ENCODE data around the gene WIPF2.
A peak's percentile ranks its signal among the peaks of the same experiment; 100 is the strongest.
"Not testable (repeated sequence)": the region's sequence is repeated elsewhere in the genome, so short reads cannot be mapped to it uniquely, and the experiment has no call there.

Gene WIPF2

DNA sequence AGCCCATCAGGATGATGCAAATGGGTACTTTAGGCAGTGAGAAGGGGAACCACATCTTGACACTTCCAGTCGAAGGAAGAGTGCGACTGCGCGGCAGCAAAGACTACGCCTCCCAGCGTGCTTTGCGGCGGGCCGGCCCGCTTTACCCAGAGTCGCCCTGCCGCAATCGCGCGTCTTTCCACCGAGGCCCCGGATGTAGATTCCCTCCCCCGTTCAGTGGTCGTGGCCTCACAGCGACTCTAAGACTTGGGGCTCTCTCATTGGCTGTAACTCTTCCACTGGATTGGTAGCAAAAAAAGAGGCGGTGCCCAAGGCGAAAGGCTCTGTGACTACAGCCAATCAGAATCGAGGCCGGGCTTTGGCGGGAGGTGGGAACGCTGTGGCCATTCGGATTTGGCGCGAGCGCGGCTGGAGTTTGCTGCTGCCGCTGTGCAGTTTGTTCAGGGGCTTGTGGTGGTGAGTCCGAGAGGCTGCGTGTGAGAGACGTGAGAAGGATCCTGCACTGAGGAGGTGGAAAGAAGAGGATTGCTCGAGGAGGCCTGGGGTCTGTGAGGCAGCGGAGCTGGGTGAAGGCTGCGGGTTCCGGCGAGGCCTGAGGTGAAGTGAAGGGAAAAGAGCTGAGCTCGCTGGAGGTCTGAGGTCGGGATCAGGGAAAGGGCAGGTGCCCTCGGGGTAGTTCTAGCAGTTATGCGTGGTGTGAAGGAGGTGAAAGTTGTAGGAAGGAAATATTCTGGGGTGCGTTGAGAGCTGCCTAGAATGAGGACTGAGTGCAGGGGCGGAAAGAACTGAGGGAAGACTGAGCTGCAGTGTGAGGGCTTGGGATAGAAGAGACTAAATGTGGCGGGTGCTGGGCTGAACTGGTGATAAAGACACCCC lies 68.6 kb downstream of the WIPF2 start, which contains the start of gene CDC6:
CDC6 (plus strand) TSS at position 386 of the 876 bp plus-strand sequence. CDS start 1,542 bp downstream, outside the sequence.
- peak within 1 kb of the TSS; percentile 92 for H3K4me3 ChIP-seq (ENCODE audit: low read length)
- peaks cover 4% of the 10 kb centered on the region for H3K4me1 ChIP-seq (ENCODE audit: control insufficient read depth, low read depth, low read length)
- H3K9me3 ChIP-seq (ENCODE audit: control insufficient read depth, low read depth, low read length) = no peaks in the 10 kb centered on the region
- no peaks in the 10 kb centered on the region for H3K27me3 ChIP-seq (ENCODE audit: control insufficient read depth, insufficient read depth, low read length)
- H3K27ac ChIP-seq (ENCODE audit: low read length) = peak within 1 kb of the TSS; percentile 87
- peak within 1 kb of the TSS; percentile 95 for H3K9ac ChIP-seq (ENCODE audit: low read length)
- H3K36me3 ChIP-seq (ENCODE audit: control insufficient read depth, low read depth, low read length) = peaks cover 26% of the 10 kb centered on the region

DNA sequence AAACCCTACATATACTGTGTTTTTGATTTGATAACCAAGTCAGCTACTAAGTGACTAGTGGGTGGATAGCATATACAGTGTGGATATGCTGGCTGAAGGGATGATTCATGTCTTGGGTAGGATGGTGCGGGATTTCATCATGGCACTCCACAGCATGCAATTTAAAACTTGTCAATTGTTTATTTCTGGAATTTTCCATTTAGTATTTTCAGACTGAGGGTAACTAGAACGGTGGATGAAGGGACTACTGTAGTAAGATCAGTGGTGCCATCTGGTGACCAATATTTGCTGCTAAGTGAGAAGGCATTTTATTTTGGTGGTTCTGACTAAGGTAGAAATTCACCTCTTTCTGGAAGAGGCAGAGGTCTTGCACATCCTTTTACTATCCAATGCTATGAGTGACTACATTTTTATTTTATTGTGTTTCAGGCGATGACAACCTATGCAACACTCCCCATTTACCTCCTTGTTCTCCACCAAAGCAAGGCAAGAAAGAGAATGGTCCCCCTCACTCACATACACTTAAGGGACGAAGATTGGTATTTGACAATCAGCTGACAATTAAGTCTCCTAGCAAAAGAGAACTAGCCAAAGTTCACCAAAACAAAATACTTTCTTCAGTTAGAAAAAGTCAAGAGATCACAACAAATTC lies 71.7 kb downstream of the WIPF2 start:
- Histone ChIP-seq H3K4me1 (ENCODE audit: control insufficient read depth, low read depth, low read length) (peaks cover 24% of the 10 kb centered on the region), H3K9me3 (ENCODE audit: control insufficient read depth, low read depth, low read length) (no peaks in the 10 kb centered on the region), H3K27ac (ENCODE audit: low read length) (no peak overlapping the region), H3K27me3 (ENCODE audit: control insufficient read depth, insufficient read depth, low read length) (no peaks in the 10 kb centered on the region), H3K4me3 (ENCODE audit: low read length) (no peak overlapping the region), H3K9ac (ENCODE audit: low read length) (no peak overlapping the region), H3K36me3 (ENCODE audit: control insufficient read depth, low read depth, low read length) (peaks cover 49% of the 10 kb centered on the region)

DNA sequence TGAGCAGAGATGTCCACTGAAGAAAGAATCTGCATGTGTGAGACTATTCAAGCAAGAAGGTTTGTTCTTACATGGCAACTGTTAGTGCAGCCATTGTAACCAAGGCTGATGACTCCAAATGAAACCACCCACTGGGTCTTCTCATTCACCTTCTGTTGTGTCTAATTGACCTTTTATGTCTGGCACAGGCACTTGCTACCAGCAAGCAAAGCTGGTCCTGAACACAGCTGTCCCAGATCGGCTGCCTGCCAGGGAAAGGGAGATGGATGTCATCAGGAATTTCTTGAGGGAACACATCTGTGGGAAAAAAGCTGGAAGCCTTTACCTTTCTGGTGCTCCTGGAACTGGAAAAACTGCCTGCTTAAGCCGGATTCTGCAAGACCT lies 72.2 kb downstream of the WIPF2 start:
- Histone ChIP-seq H3K27me3 (ENCODE audit: control insufficient read depth, insufficient read depth, low read length) (no peaks in the 10 kb centered on the region), H3K9ac (ENCODE audit: low read length) (no peak overlapping the region), H3K9me3 (ENCODE audit: control insufficient read depth, low read depth, low read length) (no peaks in the 10 kb centered on the region), H3K36me3 (ENCODE audit: control insufficient read depth, low read depth, low read length) (peaks cover 51% of the 10 kb centered on the region), H3K27ac (ENCODE audit: low read length) (no peak overlapping the region), H3K4me1 (ENCODE audit: control insufficient read depth, low read depth, low read length) (peaks cover 30% of the 10 kb centered on the region), H3K4me3 (ENCODE audit: low read length) (no peak overlapping the region)

DNA sequence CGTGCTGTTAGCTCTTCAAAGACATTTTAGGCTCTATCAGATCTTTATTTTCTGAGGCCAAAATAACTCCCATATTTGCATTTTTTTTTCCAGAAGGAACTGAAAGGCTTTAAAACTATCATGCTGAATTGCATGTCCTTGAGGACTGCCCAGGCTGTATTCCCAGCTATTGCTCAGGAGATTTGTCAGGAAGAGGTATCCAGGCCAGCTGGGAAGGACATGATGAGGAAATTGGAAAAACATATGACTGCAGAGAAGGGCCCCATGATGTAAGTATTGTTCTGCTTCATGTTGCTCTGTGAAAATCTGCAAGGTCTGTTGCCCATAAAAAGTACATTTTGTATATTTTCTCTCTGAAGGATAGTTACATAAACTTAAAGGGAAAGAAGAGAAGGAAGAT lies 74.3 kb downstream of the WIPF2 start:
- no peak overlapping the region for H3K4me3 ChIP-seq (ENCODE audit: low read length)
- H3K27me3 ChIP-seq (ENCODE audit: control insufficient read depth, insufficient read depth, low read length) = no peaks in the 10 kb centered on the region
- peaks cover 33% of the 10 kb centered on the region for H3K4me1 ChIP-seq (ENCODE audit: control insufficient read depth, low read depth, low read length)
- peaks cover 72% of the 10 kb centered on the region for H3K36me3 ChIP-seq (ENCODE audit: control insufficient read depth, low read depth, low read length)
- no peak overlapping the region for H3K27ac ChIP-seq (ENCODE audit: low read length)
- no peaks in the 10 kb centered on the region for H3K9me3 ChIP-seq (ENCODE audit: control insufficient read depth, low read depth, low read length)
- no peak overlapping the region for H3K9ac ChIP-seq (ENCODE audit: low read length)

DNA sequence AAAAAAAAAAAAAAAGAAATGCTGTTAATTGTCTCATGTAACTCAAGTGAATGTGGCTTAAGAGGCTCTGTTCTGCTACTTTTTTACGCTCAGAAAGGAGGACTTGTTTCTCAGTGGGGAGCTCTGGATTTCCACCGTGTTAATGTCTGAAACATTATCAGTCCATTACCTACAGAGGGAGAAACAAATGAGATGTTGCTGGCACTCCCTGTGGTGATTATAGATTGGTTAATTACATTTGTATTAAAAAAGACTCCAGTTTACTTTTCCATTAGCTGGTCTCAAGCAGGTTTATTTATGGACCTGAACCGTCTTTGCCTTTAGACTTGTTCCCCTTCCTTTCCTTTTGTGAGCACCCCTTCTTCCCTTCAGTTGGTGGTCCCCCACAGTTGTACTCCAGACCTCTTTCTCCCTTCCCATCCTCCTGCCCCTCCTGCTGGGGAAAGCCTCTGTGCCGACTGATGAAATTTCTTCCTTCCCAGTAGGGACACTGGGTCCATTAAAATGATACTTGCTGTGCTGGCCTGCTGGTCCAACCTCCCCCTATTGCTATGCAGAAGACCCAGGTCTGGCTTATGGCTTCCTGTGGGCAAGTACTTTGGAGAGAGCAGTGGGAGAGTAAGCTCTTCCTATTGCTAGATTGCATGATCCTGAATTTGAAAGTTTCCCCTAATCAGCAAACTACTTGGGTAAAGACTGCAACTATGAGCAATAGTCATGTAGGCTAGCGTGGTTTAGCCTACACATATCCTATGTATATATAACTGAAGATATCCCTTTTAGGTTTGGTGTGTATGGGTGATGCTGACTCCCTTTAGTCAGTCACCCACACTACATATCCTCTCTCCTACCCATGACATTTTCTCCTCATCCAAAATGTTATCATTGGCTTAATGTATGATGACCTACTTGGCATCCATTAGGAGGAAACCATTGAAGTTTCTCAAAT lies 76.7 kb downstream of the WIPF2 start:
- Histone ChIP-seq H3K9me3 (ENCODE audit: control insufficient read depth, low read depth, low read length) (no peaks in the 10 kb centered on the region), H3K36me3 (ENCODE audit: control insufficient read depth, low read depth, low read length) (peaks cover 85% of the 10 kb centered on the region), H3K4me1 (ENCODE audit: control insufficient read depth, low read depth, low read length) (peaks cover 33% of the 10 kb centered on the region), H3K9ac (ENCODE audit: low read length) (no peak overlapping the region), H3K27ac (ENCODE audit: low read length) (peak overlapping the region; percentile 1), H3K4me3 (ENCODE audit: low read length) (peak overlapping the region; percentile 20), H3K27me3 (ENCODE audit: control insufficient read depth, insufficient read depth, low read length) (no peaks in the 10 kb centered on the region)

DNA sequence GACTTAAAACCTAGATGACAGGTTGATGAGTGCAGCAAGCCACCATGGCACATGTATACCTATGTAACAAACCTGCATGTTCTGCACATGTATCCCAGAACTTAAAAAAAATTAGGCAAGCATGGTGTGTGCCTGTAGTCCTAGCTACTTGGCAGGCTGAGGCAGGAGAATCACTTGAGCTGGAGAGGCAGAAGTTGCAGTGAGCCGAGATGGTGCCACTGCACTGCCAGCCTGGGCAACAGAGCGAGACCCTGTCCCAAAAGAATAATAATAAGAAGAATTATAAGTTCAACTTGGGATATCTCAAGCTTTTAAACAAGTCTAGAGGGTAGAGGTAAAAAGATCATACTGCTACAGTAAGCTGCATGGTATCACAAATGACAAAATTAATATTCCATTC lies 78.4 kb downstream of the WIPF2 start:
- H3K4me1 ChIP-seq (ENCODE audit: control insufficient read depth, low read depth, low read length) = peaks cover 33% of the 10 kb centered on the region
- H3K27ac ChIP-seq (ENCODE audit: low read length) = no peak overlapping the region
- peaks cover 86% of the 10 kb centered on the region for H3K36me3 ChIP-seq (ENCODE audit: control insufficient read depth, low read depth, low read length)
- no peak overlapping the region for H3K9ac ChIP-seq (ENCODE audit: low read length)
- no peak overlapping the region for H3K4me3 ChIP-seq (ENCODE audit: low read length)
- H3K9me3 ChIP-seq (ENCODE audit: control insufficient read depth, low read depth, low read length) = no peaks in the 10 kb centered on the region
- no peaks in the 10 kb centered on the region for H3K27me3 ChIP-seq (ENCODE audit: control insufficient read depth, insufficient read depth, low read length)

DNA sequence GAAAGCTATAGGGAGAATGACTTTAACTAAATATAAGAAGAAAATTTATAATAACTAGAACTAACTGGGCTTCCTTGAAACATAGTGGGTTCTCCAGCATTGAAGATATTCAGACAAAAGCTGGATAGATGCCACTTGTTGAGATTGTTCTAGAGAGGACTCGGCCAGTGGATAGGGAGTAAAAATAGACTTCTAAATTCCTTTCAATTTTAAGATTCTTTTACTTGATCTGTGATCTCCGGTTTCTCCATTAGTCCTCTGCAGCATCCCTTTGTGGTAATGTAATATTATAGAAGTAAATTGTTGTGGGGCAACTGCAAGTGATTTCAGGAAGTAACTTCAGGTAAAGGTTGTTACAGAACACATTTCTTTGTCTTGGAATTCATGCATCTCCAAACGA lies 79.6 kb downstream of the WIPF2 start:
- no peak overlapping the region for H3K4me3 ChIP-seq (ENCODE audit: low read length)
- H3K4me1 ChIP-seq (ENCODE audit: control insufficient read depth, low read depth, low read length) = peaks cover 33% of the 10 kb centered on the region
- H3K27ac ChIP-seq (ENCODE audit: low read length) = no peak overlapping the region
- peaks cover 90% of the 10 kb centered on the region for H3K36me3 ChIP-seq (ENCODE audit: control insufficient read depth, low read depth, low read length)
- H3K9me3 ChIP-seq (ENCODE audit: control insufficient read depth, low read depth, low read length) = no peaks in the 10 kb centered on the region
- no peaks in the 10 kb centered on the region for H3K27me3 ChIP-seq (ENCODE audit: control insufficient read depth, insufficient read depth, low read length)
- no peak overlapping the region for H3K9ac ChIP-seq (ENCODE audit: low read length)

DNA sequence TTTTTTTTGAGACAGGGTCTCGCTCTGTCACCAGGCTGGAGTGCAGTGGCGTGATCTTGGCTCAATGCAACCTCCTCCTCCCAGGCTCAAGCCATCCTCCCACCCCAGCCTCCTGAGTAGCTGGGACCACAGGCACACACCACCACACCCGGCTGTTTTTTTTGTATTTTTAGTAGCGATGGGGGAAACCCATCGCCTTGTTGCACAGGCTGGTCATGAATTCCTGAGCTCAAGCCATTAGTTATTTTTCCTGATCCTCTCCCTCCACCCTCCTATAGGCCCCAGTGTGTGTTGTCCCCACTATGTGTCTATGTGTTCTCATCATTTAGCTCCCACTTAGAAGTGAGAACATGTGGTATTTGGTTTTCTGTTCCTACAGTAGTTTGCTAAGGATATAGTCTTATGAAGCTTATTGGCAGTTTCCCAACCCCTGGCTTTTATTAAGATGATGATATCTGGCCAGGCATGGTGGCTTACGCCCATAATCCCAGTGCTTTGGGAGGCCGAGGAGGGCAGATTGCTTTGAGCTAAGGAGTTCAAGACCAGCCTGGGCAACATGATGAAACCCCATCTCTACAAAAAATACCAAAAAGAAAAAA lies 80.2 kb downstream of the WIPF2 start:
- H3K9ac ChIP-seq (ENCODE audit: low read length); H3K27me3 ChIP-seq (ENCODE audit: control insufficient read depth, insufficient read depth, low read length): not testable (repeated sequence)
- peaks cover 90% of the 10 kb centered on the region for H3K36me3 ChIP-seq (ENCODE audit: control insufficient read depth, low read depth, low read length)

DNA sequence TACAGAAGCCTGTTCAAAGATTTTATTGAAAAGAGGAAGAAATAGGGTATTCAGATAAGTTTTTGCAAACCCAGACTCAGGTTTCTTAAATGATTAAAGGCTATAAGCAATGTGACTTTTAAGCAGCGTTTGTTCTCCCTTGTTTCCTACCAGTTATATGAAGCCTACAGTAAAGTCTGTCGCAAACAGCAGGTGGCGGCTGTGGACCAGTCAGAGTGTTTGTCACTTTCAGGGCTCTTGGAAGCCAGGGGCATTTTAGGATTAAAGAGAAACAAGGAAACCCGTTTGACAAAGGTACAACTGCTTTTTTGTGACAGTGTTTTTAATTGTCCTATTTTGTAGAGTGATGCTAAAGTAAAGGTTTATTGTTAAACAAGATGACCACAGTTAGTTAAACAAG lies 82.2 kb downstream of the WIPF2 start:
- Histone ChIP-seq H3K27me3 (ENCODE audit: control insufficient read depth, insufficient read depth, low read length) (no peaks in the 10 kb centered on the region), H3K27ac (ENCODE audit: low read length) (no peak overlapping the region), H3K36me3 (ENCODE audit: control insufficient read depth, low read depth, low read length) (peaks cover 80% of the 10 kb centered on the region), H3K9ac (ENCODE audit: low read length) (no peak overlapping the region), H3K4me3 (ENCODE audit: low read length) (no peak overlapping the region), H3K4me1 (ENCODE audit: control insufficient read depth, low read depth, low read length) (peaks cover 14% of the 10 kb centered on the region), H3K9me3 (ENCODE audit: control insufficient read depth, low read depth, low read length) (no peaks in the 10 kb centered on the region)

More for the DNA sequence above, 80.2 kb downstream of the WIPF2 start:
- not testable (repeated sequence) for H3K4me3 ChIP-seq (ENCODE audit: low read length); H3K9me3 ChIP-seq (ENCODE audit: control insufficient read depth, low read depth, low read length); H3K27ac ChIP-seq (ENCODE audit: low read length)
- H3K4me1 ChIP-seq (ENCODE audit: control insufficient read depth, low read depth, low read length) = peaks cover 30% of the 10 kb centered on the region

DNA sequence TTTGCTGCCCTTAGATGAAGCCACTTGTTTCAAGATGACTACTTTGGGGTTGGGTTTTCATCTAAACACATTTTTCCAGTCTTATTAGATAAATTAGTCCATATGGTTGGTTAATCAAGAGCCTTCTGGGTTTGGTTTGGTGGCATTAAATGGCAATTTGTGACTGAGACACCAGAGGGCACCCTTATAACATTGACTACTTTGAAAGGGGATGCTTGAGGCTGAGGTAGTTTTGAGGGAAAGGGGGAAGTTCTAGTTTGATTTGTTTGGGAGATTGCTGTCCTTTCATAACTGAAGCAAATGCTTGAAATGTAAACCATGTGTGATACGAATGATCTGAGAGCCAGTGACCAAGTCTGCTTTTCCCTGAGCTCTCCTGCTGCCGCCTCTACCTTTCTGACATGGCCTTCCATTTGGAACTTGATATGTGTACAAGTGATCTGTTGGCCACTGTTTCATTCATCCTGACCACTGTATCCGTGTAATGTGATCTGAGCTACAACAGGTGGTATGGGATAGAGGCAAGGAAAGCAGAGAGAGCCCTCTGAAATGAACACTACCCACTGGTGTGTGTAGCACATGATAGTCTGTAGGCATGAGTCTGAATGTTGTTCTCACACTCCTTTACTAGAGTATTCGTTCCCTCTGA lies 84.0 kb downstream of the WIPF2 start:
- peaks cover 23% of the 10 kb centered on the region for H3K4me1 ChIP-seq (ENCODE audit: control insufficient read depth, low read depth, low read length)
- no peak overlapping the region for H3K4me3 ChIP-seq (ENCODE audit: low read length)
- H3K27me3 ChIP-seq (ENCODE audit: control insufficient read depth, insufficient read depth, low read length) = no peaks in the 10 kb centered on the region
- no peaks in the 10 kb centered on the region for H3K9me3 ChIP-seq (ENCODE audit: control insufficient read depth, low read depth, low read length)
- H3K27ac ChIP-seq (ENCODE audit: low read length) = no peak overlapping the region
- peaks cover 62% of the 10 kb centered on the region for H3K36me3 ChIP-seq (ENCODE audit: control insufficient read depth, low read depth, low read length)
- no peak overlapping the region for H3K9ac ChIP-seq (ENCODE audit: low read length)

Measured in iPS-18a (cell line).